DOHH2 (cell line): ENCODE measurements around the gene PRELP.

ENCODE experiments used
- H3F3A ChIP-seq: fragments of 200-600 bp; sonication (generic), shearing (Covaris generic); 2 replicates; pipeline ENCODE4 v1.6.0; 2016; ENCODE audit warnings: antibody characterized with exemption, mild to moderate bottlenecking; ENCODE audit not compliant: control insufficient read depth, insufficient read depth
- H3K27ac ChIP-seq: fragments of 200-600 bp; sonication (generic); 2 replicates; pipeline ENCODE4 v1.5.1; 2014; ENCODE audit warnings: low read depth, mild to moderate bottlenecking, low read length, moderate library complexity
- H3K27me3 ChIP-seq: fragments of 200-600 bp; sonication (generic); 2 replicates; pipeline ENCODE4 v1.6.1; 2014; ENCODE audit warnings: mild to moderate bottlenecking, low read length, mixed read lengths; ENCODE audit not compliant: control insufficient read depth
- H3K36me3 ChIP-seq: fragments of 200-600 bp; sonication (generic); 2 replicates; pipeline ENCODE4 v1.6.1; 2014; ENCODE audit warnings: mild to moderate bottlenecking, low read length, moderate library complexity, mixed read lengths; ENCODE audit not compliant: control insufficient read depth
- H3K4me1 ChIP-seq: fragments of 200-600 bp; sonication (generic); 2 replicates; pipeline ENCODE4 v1.6.1; 2014; ENCODE audit warnings: mild to moderate bottlenecking, low read length, mixed read lengths; ENCODE audit not compliant: control insufficient read depth
- H3K4me2 ChIP-seq: fragments of 200-600 bp; sonication (generic); 2 replicates; pipeline ENCODE4 v1.6.0; 2014; ENCODE audit warnings: mild to moderate bottlenecking, low read length, moderate library complexity
- H3K4me3 ChIP-seq: fragments of 200-600 bp; sonication (generic); 2 replicates; pipeline ENCODE4 v1.5.1; 2014; ENCODE audit warnings: mild to moderate bottlenecking, low read length, mixed read lengths
- H3K79me2 ChIP-seq: fragments of 200-600 bp; sonication (generic); 2 replicates; pipeline ENCODE4 v1.6.1; 2014; ENCODE audit warnings: mild to moderate bottlenecking, low read length, mixed read lengths; ENCODE audit not compliant: control insufficient read depth
- H3K9me2 ChIP-seq: fragments of 200-600 bp; sonication (generic); replicated peaks from 2 replicates; pipeline ENCODE4 v1.6.1; 2014; ENCODE audit warnings: mild to moderate bottlenecking, low read length, mixed read lengths; ENCODE audit not compliant: control insufficient read depth
- H3K9me3 ChIP-seq: fragments of 200-600 bp; sonication (generic); 2 replicates; pipeline ENCODE4 v1.6.1; 2014; ENCODE audit warnings: antibody characterized with exemption, low read length, mixed read lengths; ENCODE audit not compliant: control insufficient read depth, insufficient read depth
- H4K20me1 ChIP-seq: fragments of 200-600 bp; sonication (generic); 2 replicates; pipeline ENCODE4 v1.6.0; 2014; ENCODE audit warnings: low read depth, mild to moderate bottlenecking, antibody characterized with exemption, low read length, moderate library complexity; ENCODE audit not compliant: control insufficient read depth, insufficient read depth
- EZH2phosphoT487 ChIP-seq: fragments of 200-600 bp; sonication (generic); IDR thresholded peaks from 2 replicates; pipeline ENCODE4 v1.6.1; 2017; ENCODE audit warnings: borderline replicate concordance, mild to moderate bottlenecking, antibody characterized with exemption, low read length, moderate library complexity, mixed read lengths
- TF ChIP-seq, protein P1 (sequence below): fragments of 200-600 bp; sonication (generic); IDR thresholded peaks from one replicate; pipeline ENCODE4 v1.5.1; 2014; ENCODE audit warnings: antibody characterized with exemption, mild to moderate bottlenecking, low read depth, low read length; ENCODE audit not compliant: poor library complexity, severe bottlenecking

Gene PRELP

GRCh38 chr1:203473781-203474305, 1.8 kb upstream of the PRELP start:
- Histone ChIP-seq H4K20me1 (no peaks in the 10 kb centered on the region), H3K79me2 (no peaks in the 10 kb centered on the region), H3K27me3 (peaks cover 44% of the 10 kb centered on the region), H3F3A (no peaks in the 10 kb centered on the region), H3K4me1 (no peaks in the 10 kb centered on the region), H3K9me3 (no peaks in the 10 kb centered on the region), H3K27ac (no peak overlapping the region), H3K36me3 (no peaks in the 10 kb centered on the region), H3K4me2 (no peak overlapping the region), H3K9me2 (no peaks in the 10 kb centered on the region), H3K4me3 (no peak overlapping the region)
- no peak for TF ChIP-seq EZH2phosphoT487
- TF ChIP-seq, protein P1, sequence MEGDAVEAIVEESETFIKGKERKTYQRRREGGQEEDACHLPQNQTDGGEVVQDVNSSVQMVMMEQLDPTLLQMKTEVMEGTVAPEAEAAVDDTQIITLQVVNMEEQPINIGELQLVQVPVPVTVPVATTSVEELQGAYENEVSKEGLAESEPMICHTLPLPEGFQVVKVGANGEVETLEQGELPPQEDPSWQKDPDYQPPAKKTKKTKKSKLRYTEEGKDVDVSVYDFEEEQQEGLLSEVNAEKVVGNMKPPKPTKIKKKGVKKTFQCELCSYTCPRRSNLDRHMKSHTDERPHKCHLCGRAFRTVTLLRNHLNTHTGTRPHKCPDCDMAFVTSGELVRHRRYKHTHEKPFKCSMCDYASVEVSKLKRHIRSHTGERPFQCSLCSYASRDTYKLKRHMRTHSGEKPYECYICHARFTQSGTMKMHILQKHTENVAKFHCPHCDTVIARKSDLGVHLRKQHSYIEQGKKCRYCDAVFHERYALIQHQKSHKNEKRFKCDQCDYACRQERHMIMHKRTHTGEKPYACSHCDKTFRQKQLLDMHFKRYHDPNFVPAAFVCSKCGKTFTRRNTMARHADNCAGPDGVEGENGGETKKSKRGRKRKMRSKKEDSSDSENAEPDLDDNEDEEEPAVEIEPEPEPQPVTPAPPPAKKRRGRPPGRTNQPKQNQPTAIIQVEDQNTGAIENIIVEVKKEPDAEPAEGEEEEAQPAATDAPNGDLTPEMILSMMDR, result no peak

DNA sequence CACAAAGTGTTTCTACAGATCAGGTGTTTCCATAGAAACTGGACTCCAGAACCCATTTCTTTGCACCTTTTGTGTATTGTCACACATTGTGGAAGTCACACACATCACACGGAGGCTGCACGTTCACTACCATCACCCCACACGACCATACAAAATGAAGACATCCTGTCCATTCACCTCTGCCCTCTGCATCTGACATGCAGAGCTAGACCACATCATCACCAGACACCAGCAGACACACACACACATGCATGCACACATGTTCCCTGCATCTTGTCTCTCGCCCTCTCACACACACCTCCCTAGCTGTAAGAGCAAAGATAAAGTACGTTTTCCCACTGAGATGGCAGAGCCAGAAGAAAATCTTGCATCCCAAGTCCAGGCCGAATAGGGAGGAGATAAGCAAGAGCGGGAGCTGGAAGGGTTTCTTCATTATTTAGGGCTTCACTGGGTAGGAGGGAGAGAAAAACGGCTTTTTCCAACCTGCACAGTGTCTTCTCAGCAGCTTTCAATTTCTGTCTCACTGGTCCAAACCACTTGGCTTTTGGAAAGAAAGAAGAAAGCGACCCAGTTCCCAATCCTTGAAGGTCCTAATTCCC, 709 bp downstream of the PRELP start:
- H3K4me1 ChIP-seq, result peaks cover 12% of the 10 kb centered on the region
- H4K20me1 ChIP-seq, result no peaks in the 10 kb centered on the region
- H3K27ac ChIP-seq, result no peak overlapping the region
- TF ChIP-seq EZH2phosphoT487, result no peak
- TF ChIP-seq, protein P1, result no peak
- no peak overlapping the region for H3K4me2 ChIP-seq
- peaks cover 46% of the 10 kb centered on the region for H3K27me3 ChIP-seq
- H3K9me2 ChIP-seq, result no peaks in the 10 kb centered on the region
- no peaks in the 10 kb centered on the region for H3K79me2 ChIP-seq
- no peaks in the 10 kb centered on the region for H3K36me3 ChIP-seq
- no peak overlapping the region for H3K4me3 ChIP-seq
- H3K9me3 ChIP-seq, result no peaks in the 10 kb centered on the region
- H3F3A ChIP-seq, result no peaks in the 10 kb centered on the region; the same call in 1 of the 2 replicates

- H3K27me3 ChIP-seq, result peaks cover 39% of the 10 kb centered on the region
- no peaks in the 10 kb centered on the region for H3K36me3 ChIP-seq
- H4K20me1 ChIP-seq, result no peaks in the 10 kb centered on the region
- H3K4me3 ChIP-seq, result no peak overlapping the region
- H3K4me2 ChIP-seq, result no peak overlapping the region
- TF ChIP-seq, protein P1, result no peak
- no peak for TF ChIP-seq EZH2phosphoT487
- no peaks in the 10 kb centered on the region for H3K79me2 ChIP-seq
- H3F3A ChIP-seq, result no peaks in the 10 kb centered on the region; the same call in 1 of the 2 replicates
- H3K9me2 ChIP-seq, result no peaks in the 10 kb centered on the region
- no peaks in the 10 kb centered on the region for H3K9me3 ChIP-seq
- no peak overlapping the region for H3K27ac ChIP-seq
- peaks cover 12% of the 10 kb centered on the region for H3K4me1 ChIP-seq
Measured at GRCh38 chr1:203477748-203478147, 2.1 kb downstream of the PRELP start.
